Psoas muscle (tissue), 8 donors: ENCODE measurements around the gene IRF7. TPM values are rescaled to one million over a fixed set of nuclear protein-coding genes. Genes with fewer than 3 reads are reported as not detected.

Experiments used
- ATAC-seq, 4 donors: fragments of 200-7000 bp; cut with Tn5 transposase; one replicate each; pipeline ENCODE4 v1.9.1; 2020; ENCODE audit warnings: moderate library complexity in 3 of 4, mild to moderate bottlenecking in 2 of 4
- DNase-seq, 2 donors: peaks; one replicate each; pipeline ENCODE4 v3.0.0-alpha.2; 2020
- H3K27ac ChIP-seq: fragments of 200-600 bp; one replicate; pipeline ENCODE4 v1.8.0; 2022
- H3K27me3 ChIP-seq, 3 donors: fragments of 200-600 bp in 1 of 3; one replicate each; pipeline versions ENCODE4 v1.6.1 to v1.8.0; 2013 to 2022; ENCODE audit warnings: low read length in 2 of 3, mild to moderate bottlenecking in 2 of 3, moderate library complexity in 1 of 3; ENCODE audit not compliant: insufficient read depth in 3 of 3
- H3K36me3 ChIP-seq, 2 donors: fragments of 200-600 bp in 1 of 2; one replicate each; pipeline versions ENCODE4 v1.6.1 to v1.8.0; 2013 to 2022; ENCODE audit warnings: low read depth in 1 of 2, mild to moderate bottlenecking in 1 of 2, moderate library complexity in 1 of 2; ENCODE audit not compliant: insufficient read depth in 1 of 2
- H3K4me1 ChIP-seq: fragments of 200-600 bp; one replicate; pipeline ENCODE4 v1.8.0; 2022
- H3K4me3 ChIP-seq: fragments of 200-600 bp; one replicate; pipeline ENCODE4 v1.8.0; 2022; ENCODE audit warnings: mild to moderate bottlenecking
- H3K9me3 ChIP-seq: fragments of 200-600 bp; one replicate; pipeline ENCODE4 v1.8.0; 2022
- CTCF ChIP-seq: fragments of 200-600 bp; IDR thresholded peaks from one replicate; pipeline ENCODE4 v1.8.0; 2022; ENCODE audit warnings: antibody characterized with exemption
- WGBS, 3 donors: extraction: QIAGEN DNeasy Blood & Tissue Kit; methylation state at CpG; one replicate each; pipeline versions ENCODE4 v1.1.6 to v1.1.7; 2013; 5-methylcytosine and 5-hydroxymethylcytosine counted together
- intact Hi-C, 2 donors: fragments of 100-400 bp; cut with DNase I; formaldehyde crosslinking; loops; one replicate each; pipeline versions ENCODE4 v1.11.0 to v1.14.2; 2022
- polyA plus RNA-seq, 3 donors: library from polyadenylated mRNA; stranded (reverse); fragments of 200-250 nt; gene quantifications; one replicate each; pipeline ENCODE4 v1.2.3, GENCODE V29; 2013
- total RNA-seq, 4 donors: library from RNA; stranded (reverse); fragmentation: NEBNext Ultra II Directional in 2 of 4; extraction: Animal tissue kit (Norgen Biotek cat#: 25700) in 2 of 4; gene quantifications; one replicate each; pipeline versions ENCODE4 v1.2.1 to v1.2.4, GENCODE V29; 2021 to 2023
- donor health status: healthy with polysubstance abuse.
- donor health status: DM: no; HTN: no; CAD: no; lungs with moderate emphysema.
- donor health status: Bipolar disorder and iron deficiency.
- donor health status: healthy.
- donor health status: DM: yes; HTN: yes; CAD: no.
- donor health status: DM: no; HTN: no; CAD: no.
- donor health status: DM: no; HTN: no; CAD: no.
- donor health status: DM: yes; HTN: yes; CAD: no.

IRF7 gene
- total and polyA plus RNA-seq, 7 donors: 7.5 to 23.1 (median 12.9) TPM

- H3K27ac ChIP-seq: peak within 1 kb of the TSS; percentile 90
- H3K9me3 ChIP-seq: no peaks in the 10 kb centered on the region
- no peak for ATAC-seq
- peaks cover 30% of the 10 kb centered on the region for H3K4me1 ChIP-seq
- 17 to 37% (median 36%) methylated on average over 22 to 72 of the region's 72 CpGs for WGBS, 3 donors
- peaks cover 0 to 2% (median 0%) of the 10 kb centered on the region in 3 donors for H3K27me3 ChIP-seq
- H3K36me3 ChIP-seq: peaks cover 0 to 6% of the 10 kb centered on the region in 2 donors
- H3K4me3 ChIP-seq: no peak within 1 kb of the TSS
- no peak for TF ChIP-seq CTCF
- peak in 1 of 2 donors; percentile 53 for DNase-seq
- intact Hi-C loops: loop anchor here in 1 of 2 donors (5.0 kb wide), 1 partner anchor 49 kb away; the partner anchor contains the start of gene PHRF1
These were observed 10.9 kb upstream of the IRF7 start, which contains the start of gene SCT for GRCh38 chr11:626475-627307. Gene SCT (minus strand): TSS chr11:627181. CDS start chr11:627143, 38 bp downstream.

- TF ChIP-seq CTCF: no peak
- Histone ChIP-seq H3K4me3 (no peak overlapping the region), H3K9me3 (no peaks in the 10 kb centered on the region), H3K36me3 (peaks cover 0 to 6% of the 10 kb centered on the region in 2 donors), H3K4me1 (peaks cover 24% of the 10 kb centered on the region), H3K27ac (no peak overlapping the region), H3K27me3 (peaks cover 0 to 2% (median 0%) of the 10 kb centered on the region in 3 donors)
- ATAC-seq: no peak
- 79 to 85% (median 83%) methylated on average over 19 to 22 of the region's 22 CpGs for WGBS, 3 donors
- no peak for DNase-seq
- intact Hi-C loops: loop anchor here in 1 of 2 donors (5.0 kb wide), 1 partner anchor 48 kb away; the partner anchor contains the start of gene PHRF1
These were observed 10.0 kb upstream of the IRF7 start for GRCh38 chr11:625636-626268.

GRCh38 chr11:624705-625635 lies 9.2 kb upstream of the IRF7 start, which contains the start of gene CDHR5:
Gene CDHR5 (minus strand): TSS chr11:624955. CDS start chr11:624902, 53 bp downstream.
- no peak for TF ChIP-seq CTCF
- intact Hi-C loops: loop anchor here in 1 of 2 donors (5.0 kb wide), 1 partner anchor 48 kb away; the partner anchor contains the start of gene PHRF1
- 62 to 78% (median 63%) methylated on average over 29 to 33 of the region's 33 CpGs for WGBS, 3 donors

GRCh38 chr11:623999-624704 lies 8.4 kb upstream of the IRF7 start:
- peaks cover 0 to 2% (median 0%) of the 10 kb centered on the region in 3 donors for H3K27me3 ChIP-seq
- no peak for TF ChIP-seq CTCF
- 78 to 80% (median 80%) methylated on average over 25 of the region's 25 CpGs for WGBS, 3 donors
- H3K27ac ChIP-seq: no peak overlapping the region
- DNase-seq: peak in 1 of 2 donors; percentile 42
- H3K36me3 ChIP-seq: peaks cover 0 to 6% of the 10 kb centered on the region in 2 donors
- H3K4me1 ChIP-seq: peaks cover 9% of the 10 kb centered on the region
- intact Hi-C loops: no loop called here
- H3K9me3 ChIP-seq: no peaks in the 10 kb centered on the region
- no peak for ATAC-seq
- no peak overlapping the region for H3K4me3 ChIP-seq

More at GRCh38 chr11:624705-625635, 9.2 kb upstream of the IRF7 start, which contains the start of gene CDHR5:
- ATAC-seq: no peak
- peaks cover 16% of the 10 kb centered on the region for H3K4me1 ChIP-seq
- H3K9me3 ChIP-seq: no peaks in the 10 kb centered on the region
- peaks cover 0 to 2% (median 0%) of the 10 kb centered on the region in 3 donors for H3K27me3 ChIP-seq
- peak in 1 of 2 donors; percentile 46 for DNase-seq
- H3K27ac ChIP-seq: no peak within 1 kb of the TSS
- peaks cover 0 to 6% of the 10 kb centered on the region in 2 donors for H3K36me3 ChIP-seq
- H3K4me3 ChIP-seq: no peak within 1 kb of the TSS
